Activated CD4-positive, CD25-positive, alpha-beta regulatory T cell treated with anti-CD3 and anti-CD28 coated beads, Interleukin-2, amount 50 U/mL, for 16 hours (primary cell): ENCODE data around the gene EID2B.

Source experiments
- DNase-seq: peaks from one replicate; pipeline ENCODE4 v3.0.0-alpha.2; 2020; ENCODE audit warnings: low read depth, low spot score

Gene EID2B

GRCh38 chr19:39498798-39499642, 33.6 kb downstream of the EID2B start, which contains the start of gene DLL3:
TSS of gene DLL3 (plus strand) at chr19:39498947. CDS start at chr19:39498975, 28 bp downstream.
- no peak for DNase-seq

- no peak for DNase-seq
Measured at GRCh38 chr19:39497996-39498797, 34.5 kb downstream of the EID2B start.

- no peak for DNase-seq
Measured at GRCh38 chr19:39497701-39497995, 35.0 kb downstream of the EID2B start.

- no peak for DNase-seq
Measured at GRCh38 chr19:39496063-39496462, 36.6 kb downstream of the EID2B start.

- no peak for DNase-seq
Measured at GRCh38 chr19:39494661-39495060, 38.0 kb downstream of the EID2B start.

GRCh38 chr19:39492788-39493187, 39.9 kb downstream of the EID2B start:
- no peak for DNase-seq

GRCh38 chr19:39492225-39492624, 40.4 kb downstream of the EID2B start:
- DNase-seq = no peak

- no peak for DNase-seq
Measured at GRCh38 chr19:39489756-39490155, 42.9 kb downstream of the EID2B start.

GRCh38 chr19:39483141-39483540, 49.5 kb downstream of the EID2B start:
- no peak for DNase-seq

GRCh38 chr19:39481676-39482075, 51.0 kb downstream of the EID2B start:
- no peak for DNase-seq

GRCh38 chr19:39481229-39481545, 51.5 kb downstream of the EID2B start:
- DNase-seq = no peak
